Left colon (tissue), 2 donors: ENCODE data around the gene CNRIP1. TPM values are rescaled to one million over a fixed set of nuclear protein-coding genes. Genes with fewer than 3 reads are reported as not detected.

ENCODE experiments used
- total RNA-seq, 2 donors: library from RNA; stranded (reverse); fragmentation: NEBNext Ultra II Directional; extraction: Animal tissue kit (Norgen Biotek cat#: 25700); gene quantifications; one replicate each; pipeline ENCODE4 v1.2.1, GENCODE V29; 2021
- donor health status: DM: no; HTN: no; CAD: no.
- donor health status: DM: yes; HTN: yes; CAD: no.

The CNRIP1 gene
- total RNA-seq, 2 donors from 2014 or later: 3.1 to 8.0 TPM

Other genes starting within 250 kb of the CNRIP1 start
- 10 to 100 TPM in 1 of 2 donors, 1 to 10 TPM in 1; 5.5 to 10.5 TPM for gene PNO1, start 162.1 kb downstream of the CNRIP1 start, total RNA-seq
- gene PPP3R1, start 67.4 kb downstream of the CNRIP1 start, total RNA-seq: 10 to 100 TPM; 54.7 to 56.3 TPM
- 1 to 10 TPM; 2.6 to 7.8 TPM for gene PLEK, start 45.3 kb upstream of the CNRIP1 start, total RNA-seq
- gene FBXO48, start 147.3 kb upstream of the CNRIP1 start, total RNA-seq: 1 to 10 TPM; 1.5 to 2.1 TPM
- gene APLF, start 147.6 kb upstream of the CNRIP1 start, total RNA-seq: 1 to 10 TPM; 1.3 to 3.4 TPM